Posterior vena cava (tissue), 2 donors: Measurements from ENCODE around the gene DUOXA2. TPM values are rescaled to one million over a fixed set of nuclear protein-coding genes. Genes with fewer than 3 reads are reported as not detected.
A peak's percentile ranks its signal among the peaks of the same experiment; 100 is the strongest.

Source experiments
- DNase-seq: peaks from one replicate; pipeline ENCODE4 v3.0.0-alpha.2; 2020; ENCODE audit warnings: low spot score
- intact Hi-C, 2 donors: fragments of 100-400 bp; cut with DNase I; formaldehyde crosslinking; loops; one replicate each; pipeline versions ENCODE4 v1.14.1 to v1.14.2; 2022 to 2023
- total RNA-seq, 2 donors: library from RNA; stranded (reverse); fragmentation: NEBNext Ultra II Directional; extraction: Animal tissue kit (Norgen Biotek cat#: 25700); gene quantifications; one replicate each; pipeline ENCODE4 v1.2.1, GENCODE V29; 2021
- donor health status: DM: yes; HTN: yes; CAD: no.
- donor health status: DM: yes; HTN: yes; CAD: no.

DUOXA2 gene
- total RNA-seq, 2 donors from 2014 or later: not detected

GRCh38 chr15:45114751-45115085 is 592 bp downstream of the DUOXA2 start:
- DNase-seq: no peak
- intact Hi-C loops: no loop called here

- intact Hi-C loops: no loop called here
These were observed 1.2 kb downstream of the DUOXA2 start for GRCh38 chr15:45115312-45115820.

GRCh38 chr15:45116006-45116481 is 1.9 kb downstream of the DUOXA2 start:
- DNase-seq: peak; percentile 70
- intact Hi-C loops: no loop called here

More at GRCh38 chr15:45115312-45115820, 1.2 kb downstream of the DUOXA2 start:
- DNase-seq: peak; percentile 68

GRCh38 chr15:45116482-45117307 is 2.6 kb downstream of the DUOXA2 start:
- intact Hi-C loops: no loop called here
- DNase-seq: peak; percentile 70

- DNase-seq: peak; percentile 67
- intact Hi-C loops: no loop called here
These were observed 3.4 kb downstream of the DUOXA2 start for GRCh38 chr15:45117308-45118130.

- intact Hi-C loops: no loop called here
These were observed 4.0 kb downstream of the DUOXA2 start for GRCh38 chr15:45118131-45118588.

GRCh38 chr15:45118996-45119395 is 4.9 kb downstream of the DUOXA2 start:
- intact Hi-C loops: no loop called here

More at GRCh38 chr15:45118131-45118588, 4.0 kb downstream of the DUOXA2 start:
- DNase-seq: peak; percentile 94

GRCh38 chr15:45120081-45120972 is 6.2 kb downstream of the DUOXA2 start:
- DNase-seq: peak; percentile 48
- intact Hi-C loops: no loop called here

More at GRCh38 chr15:45118996-45119395, 4.9 kb downstream of the DUOXA2 start:
- peak; percentile 56 for DNase-seq

GRCh38 chr15:45121020-45121419 is 6.9 kb downstream of the DUOXA2 start:
- DNase-seq: peak; percentile 46
- intact Hi-C loops: no loop called here

- peak; percentile 50 for DNase-seq
- intact Hi-C loops: no loop called here
These were observed 7.7 kb downstream of the DUOXA2 start for GRCh38 chr15:45121706-45122417.

GRCh38 chr15:45122719-45123118 is 8.6 kb downstream of the DUOXA2 start:
- intact Hi-C loops: no loop called here

GRCh38 chr15:45123397-45123796 is 9.3 kb downstream of the DUOXA2 start:
- intact Hi-C loops: no loop called here
- no peak for DNase-seq

More at GRCh38 chr15:45122719-45123118, 8.6 kb downstream of the DUOXA2 start:
- DNase-seq: no peak

- no peak for DNase-seq
These were observed 12.5 kb downstream of the DUOXA2 start for GRCh38 chr15:45126535-45127158.

GRCh38 chr15:45128971-45129639 is 15.0 kb downstream of the DUOXA2 start:
- peak; percentile 75 for DNase-seq

More at GRCh38 chr15:45126535-45127158, 12.5 kb downstream of the DUOXA2 start:
- intact Hi-C loops: no loop called here

GRCh38 chr15:45129651-45130129 is 15.6 kb downstream of the DUOXA2 start, which contains the start of the genes DUOX1 and DUOXA1:
DUOX1 (plus strand) TSS chr15:45129994; CDS start chr15:45131967, 1,973 bp downstream.
DUOXA1 (minus strand) TSS chr15:45129879; CDS start chr15:45123014, 6,865 bp downstream.
- intact Hi-C loops: no loop called here
- DNase-seq: peak; percentile 87

More at GRCh38 chr15:45128971-45129639, 15.0 kb downstream of the DUOXA2 start:
- intact Hi-C loops: no loop called here

- peak; percentile 36 for DNase-seq
- intact Hi-C loops: no loop called here
These were observed 16.3 kb downstream of the DUOXA2 start for GRCh38 chr15:45130291-45131000.
